HT-29 (cell line): Measurements from ENCODE around the gene BAZ2B. TPM values are rescaled to one million over a fixed set of nuclear protein-coding genes. Genes with fewer than 3 reads are reported as not detected.

Source experiments
- DNase-seq: peaks from one replicate; pipeline ENCODE4 v3.0.0-alpha.2; 2015; ENCODE audit warnings: low spot score
- total RNA-seq: library from RNA; depleted of rRNA; stranded (reverse); fragments of >200 nt; shearing (Covaris generic); gene quantifications from 2 replicates; pipeline ENCODE4 v1.2.3, GENCODE V29; 2014

BAZ2B gene
- total RNA-seq, 1 experiment from 2014 or later, result 25.2 TPM

- DNase-seq, result no peak
These were observed 752 bp upstream of the BAZ2B start for GRCh38 chr2:159617100-159617499.

DNA sequence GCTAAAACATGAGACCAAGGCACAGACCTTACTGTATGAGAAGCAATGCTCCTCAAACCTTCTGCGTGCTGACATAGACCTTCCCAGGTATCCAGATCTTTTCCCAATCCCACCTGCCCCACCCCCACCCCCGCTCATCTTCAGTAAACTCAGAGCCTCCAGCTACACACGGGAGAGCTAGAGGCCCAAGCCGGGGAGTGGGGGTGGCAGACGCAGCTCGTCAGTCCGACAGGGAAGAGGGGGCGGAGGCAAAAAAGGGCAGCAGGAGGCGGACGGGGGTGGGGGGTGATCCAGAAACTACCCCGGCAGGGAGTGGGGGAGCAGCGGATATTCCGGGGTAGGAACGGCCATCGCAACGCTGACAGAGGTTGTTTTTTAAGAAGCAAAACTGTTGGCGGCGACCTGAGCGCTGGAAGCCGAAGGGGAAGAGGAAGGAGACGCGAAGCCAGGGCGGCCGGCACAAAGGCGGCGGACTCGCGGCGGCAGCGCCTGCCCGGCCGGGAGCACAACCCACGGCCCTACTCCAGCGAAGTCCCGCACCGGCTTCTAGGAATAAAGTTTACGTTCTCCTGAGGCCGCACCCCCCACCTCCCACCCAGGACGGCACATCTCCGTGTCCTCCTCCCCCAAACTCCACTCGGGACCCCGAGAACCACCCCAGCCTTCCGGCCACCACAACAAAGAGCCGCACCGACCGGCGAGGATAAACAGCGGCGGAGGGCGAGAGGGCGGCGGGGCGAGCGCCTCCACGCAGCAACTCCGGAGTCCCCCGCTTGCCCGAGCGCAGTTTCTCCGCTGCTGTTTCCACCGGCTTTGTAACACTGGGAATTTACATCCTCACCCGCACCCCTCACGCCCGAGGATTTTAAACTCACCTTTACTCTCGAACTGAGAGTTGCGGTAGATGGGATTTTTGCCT, 722 bp downstream of the BAZ2B start:
- peak; percentile 67 for DNase-seq

DNA sequence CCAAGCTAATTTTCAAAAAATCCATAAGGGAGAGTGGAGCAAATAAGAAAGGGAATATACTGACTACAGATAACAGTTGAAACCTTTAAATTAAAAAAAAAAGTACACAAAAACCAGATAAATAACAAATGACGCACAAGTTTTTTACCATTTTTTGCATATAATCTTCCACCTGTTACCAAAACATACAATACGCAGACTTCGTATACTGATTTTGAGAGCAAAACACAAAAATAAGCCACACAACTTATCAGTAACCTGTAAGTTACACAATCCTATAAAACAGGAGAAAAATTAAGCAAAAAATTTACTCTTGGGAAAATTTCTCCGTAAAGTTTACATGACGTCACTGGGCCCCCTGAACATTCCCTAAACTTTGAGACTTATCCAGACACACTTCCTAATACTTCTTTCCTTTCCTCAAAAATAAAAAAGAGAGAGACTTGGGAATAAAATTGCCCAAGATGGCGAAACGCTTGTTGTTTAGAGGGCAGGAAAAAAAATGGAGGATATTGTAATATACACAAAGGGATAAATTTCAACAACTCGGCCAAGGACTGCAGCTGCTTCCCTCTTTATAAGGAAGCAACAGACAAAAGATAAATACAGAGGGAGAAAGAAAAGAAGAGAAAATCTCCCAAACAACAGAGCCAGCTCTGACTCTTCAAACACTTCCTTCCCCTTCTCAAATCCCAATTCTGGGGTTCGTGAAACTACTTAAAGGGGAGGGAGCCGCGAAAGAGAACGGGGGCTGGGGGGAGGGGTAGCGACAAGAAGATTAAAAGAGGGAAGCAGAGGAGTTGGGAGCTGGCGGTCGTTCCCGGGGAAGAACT, 1.6 kb downstream of the BAZ2B start:
- peak; percentile 88 for DNase-seq

- DNase-seq, result peak; percentile 53
These were observed 2.6 kb downstream of the BAZ2B start for GRCh38 chr2:159613651-159614285.

DNA sequence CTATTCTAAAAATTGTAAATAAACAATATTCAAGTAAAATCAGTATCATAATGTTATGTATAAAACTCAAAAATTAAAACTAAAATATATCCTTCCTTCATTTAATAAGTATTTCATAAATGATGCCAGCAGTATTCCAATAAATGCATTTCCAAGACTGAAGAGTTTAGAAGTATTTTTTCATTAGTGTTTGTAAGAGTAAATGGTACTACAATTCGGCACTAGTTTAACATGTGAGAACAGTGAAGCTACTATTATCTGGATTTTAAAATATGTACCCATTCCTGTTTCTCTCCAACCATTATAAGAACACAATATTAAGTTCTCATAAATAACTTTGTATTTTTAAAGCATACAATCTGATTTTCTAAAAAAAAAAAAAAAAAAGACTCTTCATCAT, 3.3 kb downstream of the BAZ2B start:
- DNase-seq, result no peak

GRCh38 chr2:159612255-159612901, 4.0 kb downstream of the BAZ2B start:
- DNase-seq, result peak; percentile 14

GRCh38 chr2:159609811-159610549, 6.4 kb downstream of the BAZ2B start:
- no peak for DNase-seq

DNA sequence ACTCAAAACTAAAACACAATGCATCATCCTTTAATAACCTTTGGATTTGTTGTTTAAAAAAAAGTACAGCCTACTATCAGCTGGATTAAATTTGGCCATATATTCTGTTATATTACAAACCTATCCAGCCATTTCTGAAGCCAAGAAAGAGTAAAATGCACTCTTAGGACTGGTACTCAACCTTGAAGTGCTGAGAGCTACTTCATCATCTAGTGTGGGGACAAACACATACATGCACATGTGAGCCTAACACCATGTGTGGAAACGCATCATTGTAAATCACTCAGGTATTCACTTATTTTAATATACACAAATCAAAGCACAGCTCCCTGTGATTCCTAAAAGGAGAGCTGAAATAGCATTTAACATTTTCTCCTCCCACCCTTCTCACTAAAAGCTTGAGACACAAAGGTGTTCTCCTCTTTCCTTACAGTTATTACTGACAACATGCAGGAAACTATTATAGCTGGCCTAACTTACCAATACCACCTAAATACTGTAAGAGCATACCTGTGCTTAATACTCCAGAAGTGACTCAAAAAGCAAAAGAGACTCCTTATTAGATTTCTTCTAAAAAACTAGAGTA, 7.5 kb downstream of the BAZ2B start:
- DNase-seq, result no peak

DNA sequence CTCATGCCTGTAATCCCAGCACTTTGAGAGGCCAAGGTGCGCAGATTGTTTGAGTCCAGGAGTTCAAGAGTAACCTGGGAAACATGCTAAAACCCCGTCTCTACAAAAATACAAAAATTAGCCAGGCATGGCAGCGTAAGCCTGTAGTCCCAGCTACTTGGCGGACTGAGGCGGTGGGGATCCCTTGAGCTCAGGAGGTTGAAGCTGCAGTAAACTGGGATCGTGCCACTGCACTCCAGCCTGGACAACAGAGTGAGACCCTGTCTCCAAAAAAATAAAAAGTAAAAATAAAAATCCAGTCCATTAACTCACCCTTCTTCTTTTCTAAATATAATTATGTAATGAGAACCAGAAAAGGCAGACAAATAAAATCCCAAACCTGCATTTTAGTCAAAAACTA, 8.2 kb downstream of the BAZ2B start:
- no peak for DNase-seq

GRCh38 chr2:159606287-159606686, 10.1 kb downstream of the BAZ2B start:
- DNase-seq, result no peak

DNA sequence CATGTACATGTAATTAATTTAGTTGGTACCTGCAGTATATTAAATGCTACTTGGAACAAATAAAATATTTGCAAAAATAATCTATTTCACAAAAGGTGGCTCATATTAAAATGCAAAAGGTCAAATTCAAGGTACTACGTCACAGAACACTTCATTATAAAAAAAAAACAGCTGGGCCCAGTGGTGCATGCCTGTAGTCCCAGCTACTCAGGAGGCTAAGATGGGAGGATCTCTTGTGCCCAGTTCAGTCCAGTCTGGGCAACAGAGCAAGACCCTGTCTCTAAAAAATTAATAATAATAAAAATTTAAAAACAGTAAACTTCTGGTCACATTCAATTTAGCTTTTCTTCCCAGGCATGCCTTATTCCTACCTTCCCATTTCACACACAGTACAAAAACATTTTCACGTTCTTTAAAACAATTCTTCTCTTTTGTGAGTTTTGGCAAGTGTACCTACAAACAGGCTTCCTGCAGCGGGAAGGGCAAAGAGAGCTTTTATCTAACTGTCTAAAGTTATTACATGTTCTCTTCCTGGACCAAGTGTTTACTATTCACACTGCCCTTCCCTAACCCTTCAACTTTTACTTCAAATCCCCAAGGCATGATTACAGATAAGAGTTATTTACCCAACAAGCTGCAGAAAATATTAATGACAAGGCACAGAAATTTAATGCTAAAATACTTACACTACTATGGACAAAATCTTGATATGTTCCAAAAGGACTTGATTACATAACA, 10.7 kb downstream of the BAZ2B start:
- no peak for DNase-seq

DNA sequence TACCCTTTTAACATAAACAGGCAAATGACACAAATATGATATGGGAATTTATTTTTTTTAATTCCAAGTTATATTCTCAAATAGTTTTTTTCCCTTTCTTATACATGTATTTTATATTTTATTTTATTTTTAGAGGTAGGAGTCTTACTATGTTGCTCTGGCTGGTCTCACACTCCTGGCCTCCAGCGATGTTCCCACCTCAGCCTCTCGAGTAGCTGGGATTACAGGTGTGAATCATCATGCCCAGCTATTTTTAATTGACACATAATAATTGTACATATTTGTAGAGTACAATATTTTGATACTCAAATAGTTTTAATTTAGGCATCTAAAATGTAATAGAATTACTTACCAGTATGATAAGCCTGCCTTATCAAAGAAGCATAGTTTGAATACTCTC, 12.2 kb downstream of the BAZ2B start:
- no peak for DNase-seq

DNA sequence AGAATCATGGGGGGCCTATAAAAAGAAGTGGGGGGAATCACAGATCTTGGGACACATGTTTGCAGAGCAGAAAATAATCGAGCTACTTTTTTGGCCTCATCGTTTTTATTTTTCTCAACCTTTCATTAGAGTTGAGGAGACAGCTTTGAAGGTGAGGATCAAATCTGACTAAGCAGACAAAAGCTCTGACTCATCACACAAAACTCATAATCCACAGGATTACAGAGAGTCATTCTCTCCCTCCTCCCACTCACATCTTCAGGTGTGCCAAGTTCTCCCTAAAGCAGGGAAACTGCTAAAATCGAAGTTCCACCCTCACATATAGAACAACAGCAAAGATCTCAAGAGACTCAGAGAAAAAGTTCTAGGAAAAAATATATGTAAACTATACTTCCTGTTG, 15.6 kb downstream of the BAZ2B start:
- DNase-seq, result peak; percentile 52

GRCh38 chr2:159595410-159596046, 20.8 kb downstream of the BAZ2B start:
- DNase-seq, result no peak

- no peak for DNase-seq
These were observed 23.9 kb downstream of the BAZ2B start for GRCh38 chr2:159592441-159592840.

DNA sequence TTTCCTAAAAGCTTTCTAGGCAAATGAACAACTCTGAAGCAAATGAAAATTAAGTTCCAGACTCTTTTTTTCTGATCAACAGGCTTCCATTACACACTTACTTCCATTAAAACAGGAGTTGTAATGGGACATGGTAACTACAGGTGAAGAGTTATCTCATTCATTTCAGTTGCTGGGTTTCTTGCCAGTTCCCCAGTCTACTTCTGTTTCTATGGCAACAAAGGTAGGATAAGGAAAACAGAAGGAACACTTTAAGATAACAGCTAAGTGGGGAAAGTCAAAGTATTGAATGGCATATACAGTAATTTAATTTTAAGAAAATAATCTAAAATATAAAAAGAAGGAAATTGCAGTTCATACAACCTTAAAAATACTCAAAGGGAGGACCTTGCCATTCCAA, 25.1 kb downstream of the BAZ2B start:
- peak; percentile 13 for DNase-seq

GRCh38 chr2:159589286-159589685, 27.1 kb downstream of the BAZ2B start:
- no peak for DNase-seq

- no peak for DNase-seq
These were observed 30.3 kb downstream of the BAZ2B start for GRCh38 chr2:159586034-159586433.

GRCh38 chr2:159585622-159586021, 30.7 kb downstream of the BAZ2B start:
- no peak for DNase-seq
